HG02623 (cell line): ENCODE data around the gene SLCO4A1.
A peak's percentile ranks its signal among the peaks of the same experiment; 100 is the strongest.

ENCODE experiments used
- ATAC-seq: cut with Tn5 transposase; IDR thresholded peaks from one replicate; pipeline ENCODE4 v1.9.1; 2021; ENCODE audit warnings: moderate library complexity; ENCODE audit not compliant: unreplicated experiment

SLCO4A1 gene

DNA sequence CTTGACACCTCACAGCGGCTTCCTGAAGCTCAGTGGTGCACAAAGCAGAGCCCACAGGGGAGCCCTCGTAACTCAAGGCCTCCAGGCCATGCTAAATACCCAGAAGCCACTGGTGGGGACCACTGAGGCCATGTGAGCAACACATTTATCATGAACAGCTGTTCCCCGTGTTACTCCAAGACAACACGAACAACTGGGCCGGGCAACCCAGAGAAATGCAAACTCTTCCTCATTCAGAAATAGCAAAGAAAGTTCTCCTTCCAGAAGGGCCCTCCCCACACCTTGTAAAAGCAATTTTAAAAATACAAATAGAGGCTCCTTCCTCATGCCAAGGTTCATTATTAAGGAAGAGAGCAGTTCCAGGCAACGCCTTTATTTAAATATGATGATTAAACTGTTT is 36.3 kb upstream of the SLCO4A1 start:
- ATAC-seq, result no peak

DNA sequence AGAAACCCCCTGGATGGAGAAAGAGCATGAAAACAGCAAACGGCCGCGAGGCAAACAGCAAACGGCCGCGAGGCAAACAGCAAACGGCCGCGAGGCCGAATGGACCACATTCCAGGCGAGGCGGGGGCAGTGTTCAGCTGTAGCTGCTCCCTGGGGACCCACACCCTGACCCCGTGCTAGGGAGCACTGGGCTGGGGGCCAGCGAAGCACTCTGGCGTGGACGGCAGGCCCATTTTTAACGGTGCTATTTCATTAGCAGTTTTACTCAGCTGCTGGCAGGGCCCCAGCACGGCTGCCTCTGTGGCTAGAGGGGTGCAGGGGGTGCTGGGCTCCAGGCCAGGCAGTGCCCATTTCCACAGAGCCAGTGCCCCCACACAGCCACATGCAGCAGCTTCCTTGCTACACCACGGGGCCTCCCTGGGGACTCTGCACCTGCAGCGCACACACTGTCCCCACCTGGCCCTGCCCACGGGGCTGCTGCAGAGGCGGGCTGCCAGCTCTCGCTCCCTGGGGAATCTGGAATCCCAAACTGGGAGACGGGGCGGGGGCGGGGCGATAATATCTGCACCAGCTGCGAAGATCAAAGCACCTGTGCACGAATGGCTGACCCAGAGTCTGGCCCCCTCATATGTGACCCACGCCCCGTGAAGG is 35.6 kb upstream of the SLCO4A1 start:
- no peak for ATAC-seq

- ATAC-seq, result no peak
Observed at GRCh38 chr20:62607366-62608217, 34.7 kb upstream of the SLCO4A1 start.

- no peak for ATAC-seq
Observed at GRCh38 chr20:62608218-62608565, 34.1 kb upstream of the SLCO4A1 start.

DNA sequence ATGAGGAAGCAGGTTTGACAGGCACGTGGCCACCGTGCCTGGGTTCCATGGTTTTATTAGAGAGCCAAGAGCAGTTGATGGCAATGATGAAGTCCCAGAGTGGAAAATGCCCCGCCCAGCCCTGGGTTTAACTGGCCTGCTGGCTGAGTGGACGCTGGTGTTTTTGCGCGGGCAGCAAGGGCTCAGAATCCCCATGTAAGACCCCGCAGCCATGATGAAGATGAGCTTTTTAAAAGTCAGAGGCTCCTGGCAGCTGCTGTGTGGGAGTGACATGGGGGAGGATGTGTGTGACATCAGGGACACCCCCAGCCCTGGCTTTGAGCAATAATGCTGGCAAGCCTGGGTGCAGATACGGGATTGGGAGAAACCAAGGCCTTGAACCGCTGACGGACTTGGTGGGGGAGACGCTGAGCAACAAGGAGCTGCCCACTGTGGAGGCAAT is 33.0 kb upstream of the SLCO4A1 start:
- ATAC-seq, result no peak

GRCh38 chr20:62609811-62610757 is 32.2 kb upstream of the SLCO4A1 start:
- no peak for ATAC-seq

DNA sequence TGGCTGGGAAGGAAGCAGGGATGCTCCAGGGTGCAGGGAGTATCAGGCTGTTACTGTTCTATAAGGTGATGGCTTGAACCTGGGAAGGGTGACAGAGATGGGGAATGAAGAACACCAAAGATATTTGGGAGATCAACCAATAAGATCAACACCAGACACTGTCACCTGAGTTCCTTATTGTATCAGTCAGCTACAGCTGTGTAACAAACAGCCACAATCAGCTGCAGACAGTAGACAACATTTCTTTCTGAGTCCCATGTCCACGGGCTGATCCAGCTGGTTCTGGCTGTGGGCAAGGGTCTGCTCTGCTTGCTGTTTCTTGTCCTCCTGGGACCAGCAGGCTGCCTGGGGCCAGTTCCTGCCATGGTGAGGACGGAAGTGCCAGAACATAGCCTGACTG is 31.3 kb upstream of the SLCO4A1 start:
- ATAC-seq, result no peak

GRCh38 chr20:62611819-62612218 is 30.5 kb upstream of the SLCO4A1 start:
- no peak for ATAC-seq

DNA sequence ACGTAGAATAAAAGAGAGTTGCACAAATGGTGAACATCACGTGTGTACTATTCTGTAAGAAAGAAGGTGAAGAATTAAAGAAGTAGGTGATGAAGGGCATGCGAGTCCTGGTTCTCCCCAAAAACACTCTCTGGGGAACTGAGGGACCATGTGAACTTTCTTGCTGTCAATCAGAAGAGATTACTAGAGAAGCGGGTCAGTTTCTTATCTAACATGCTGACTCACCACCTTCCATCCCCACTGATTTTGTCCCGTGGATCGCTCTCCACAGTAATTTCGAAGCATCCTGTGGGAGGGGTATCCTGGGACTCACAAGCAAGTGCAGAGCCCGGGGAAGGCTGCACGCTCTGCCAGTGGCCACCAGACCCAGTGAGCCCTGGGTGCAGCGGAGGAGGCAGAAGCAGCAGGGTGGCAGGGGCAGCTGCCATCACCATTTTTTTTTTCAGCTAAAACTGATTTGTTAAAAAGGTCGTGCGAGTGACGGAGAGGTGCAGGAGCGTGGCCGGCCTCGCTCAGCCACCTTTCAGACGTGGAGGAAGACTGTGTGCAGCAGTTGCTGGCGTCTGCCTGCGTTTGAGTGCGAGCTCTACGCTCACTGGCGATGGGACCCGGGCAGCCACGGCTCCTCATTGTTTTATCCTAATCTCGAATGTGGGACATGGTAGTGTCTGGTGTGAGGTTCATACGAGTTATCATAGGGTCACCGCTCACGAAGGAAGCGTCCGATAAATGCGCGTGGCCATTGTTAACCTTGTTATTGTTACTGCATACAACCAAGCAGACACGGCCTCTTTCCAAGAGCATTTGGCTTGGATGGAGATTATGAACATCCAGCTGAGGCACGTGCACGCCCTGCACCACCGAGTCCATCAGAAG is 28.0 kb upstream of the SLCO4A1 start:
- ATAC-seq, result no peak

- no peak for ATAC-seq
Observed at GRCh38 chr20:62614961-62615680, 27.2 kb upstream of the SLCO4A1 start.

DNA sequence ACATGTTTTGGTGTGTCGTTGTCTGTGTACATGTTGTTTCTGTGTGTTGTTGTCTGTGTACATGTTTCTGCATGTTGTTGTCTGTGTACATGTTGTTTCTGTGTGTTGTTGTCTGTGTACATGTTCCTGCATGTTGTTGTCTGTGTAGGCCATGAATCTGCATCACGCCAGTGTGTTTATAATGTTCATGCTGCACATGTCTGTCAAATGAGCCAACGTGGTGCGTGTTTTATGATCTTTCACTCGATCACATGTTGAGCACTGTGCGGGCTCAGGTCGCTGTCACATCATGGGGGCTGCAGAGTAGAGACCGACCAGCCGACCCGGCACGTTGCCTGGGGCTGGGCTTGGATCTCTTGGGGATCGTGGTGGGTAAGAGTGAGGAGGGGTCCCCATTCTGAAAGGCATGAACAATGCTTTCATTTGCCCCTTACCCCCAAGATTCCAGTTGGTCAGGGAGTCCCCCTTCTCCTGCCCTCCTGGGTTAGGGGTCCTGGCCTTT is 26.5 kb upstream of the SLCO4A1 start:
- no peak for ATAC-seq

DNA sequence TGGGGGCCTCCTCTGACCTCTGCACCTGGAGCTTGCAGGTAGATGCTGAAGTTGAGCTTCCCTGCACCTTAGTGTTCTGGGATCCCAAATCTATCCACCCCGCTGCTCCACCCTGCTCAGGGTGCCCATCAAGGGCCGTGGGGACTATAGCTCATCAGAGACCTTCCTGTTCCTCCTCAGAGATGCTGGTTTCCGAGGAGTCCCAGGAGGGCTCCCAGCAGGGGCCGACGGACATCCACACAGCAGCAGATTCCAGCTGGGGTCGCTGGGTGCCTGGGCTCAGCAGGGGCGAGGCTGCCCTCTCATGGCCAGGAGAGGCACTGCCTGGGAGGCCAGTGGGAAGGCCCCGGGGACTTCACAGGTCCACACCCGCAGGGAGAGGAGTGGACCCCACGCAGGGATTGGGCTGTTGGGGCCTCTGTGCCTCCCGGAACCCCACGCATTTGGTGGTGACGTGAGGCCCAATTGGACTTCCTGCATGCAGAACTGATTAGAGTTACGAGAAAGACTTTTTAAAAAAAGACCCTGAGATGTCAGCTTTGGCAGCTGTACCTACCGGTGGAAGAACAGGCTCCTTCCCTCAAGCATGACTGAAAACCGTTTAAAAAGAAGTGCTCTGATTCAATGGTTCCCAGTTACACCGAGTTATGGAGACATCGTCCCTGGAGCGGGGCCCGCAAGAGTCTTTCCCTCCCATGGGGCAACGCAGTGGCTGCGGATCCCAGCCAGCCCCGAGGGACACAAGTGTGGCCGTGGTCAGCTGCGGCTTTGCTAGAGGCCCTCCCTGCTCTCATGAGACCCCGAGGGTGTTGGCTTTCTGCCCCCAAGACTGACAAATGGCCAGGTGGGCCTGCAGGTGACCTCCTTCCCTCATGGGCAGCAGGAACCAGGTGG is 25.3 kb upstream of the SLCO4A1 start:
- ATAC-seq, result peak; percentile 55

- no peak for ATAC-seq
Observed at GRCh38 chr20:62617711-62618483, 24.4 kb upstream of the SLCO4A1 start.

GRCh38 chr20:62618611-62619529 is 23.4 kb upstream of the SLCO4A1 start:
- no peak for ATAC-seq

DNA sequence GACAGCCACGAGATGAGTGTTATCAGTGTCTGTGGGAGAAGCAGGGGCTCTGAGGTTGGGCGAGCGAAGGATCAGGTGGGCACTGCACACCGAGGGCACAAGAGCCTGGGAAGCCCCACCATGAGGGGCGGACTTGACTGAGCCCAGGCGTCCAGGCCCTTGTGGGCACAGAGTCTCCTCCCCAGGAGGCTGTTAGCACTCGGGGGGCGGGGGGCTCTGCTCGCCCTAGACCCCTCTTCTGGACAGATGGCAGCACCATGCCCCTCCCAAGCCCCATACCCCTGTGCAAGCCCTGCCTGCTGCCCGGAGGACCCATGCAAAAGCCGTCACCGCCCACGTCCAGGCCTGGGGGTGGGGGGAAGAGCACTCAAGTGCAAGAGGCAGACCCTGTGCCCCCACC is 21.7 kb upstream of the SLCO4A1 start:
- no peak for ATAC-seq

- no peak for ATAC-seq
Observed at GRCh38 chr20:62621251-62622110, 20.8 kb upstream of the SLCO4A1 start.
